Panc1 (cell line): ENCODE results near the gene PCDHGB2. TPM values are rescaled to one million over a fixed set of nuclear protein-coding genes. Genes with fewer than 3 reads are reported as not detected.
"Not testable (repeated sequence)": the region's sequence is repeated elsewhere in the genome, so short reads cannot be mapped to it uniquely, and the experiment has no call there.

Experiments
- ATAC-seq: fragments of 200-7000 bp; cut with Tn5 transposase; 2 replicates; pipeline ENCODE4 v1.9.1; 2020; ENCODE audit warnings: mild to moderate bottlenecking, moderate library complexity
- Bru-seq: library from RNA; stranded (reverse); fragments of 400-500 nt; gene quantifications from one replicate; lab custom pipeline; 2021; lab: Mats Ljungman, UMichigan
- BruChase-seq, 2 experiments: library from RNA; stranded (reverse); fragments of 400-500 nt; gene quantifications; one replicate each; lab custom pipeline; 2021; lab: Mats Ljungman, UMichigan
- BruUV-seq: library from RNA; stranded (reverse); fragments of 400-500 nt; replicated peaks from 2 replicates; lab custom pipeline; 2021; lab: Mats Ljungman, UMichigan
- CTCF ChIA-PET: fragments of 300-600 bp; sonication (Branson Sonifier 250); formaldehyde crosslinking; loops from one replicate; lab custom pipeline; 2022; ENCODE audit warnings: antibody characterized with exemption; lab: Charles Lee
- POLR2A ChIA-PET: fragments of 300-600 bp; sonication (Branson Sonifier 250); formaldehyde crosslinking; loops from one replicate; lab custom pipeline; 2022; ENCODE audit warnings: antibody characterized with exemption; lab: Charles Lee
- DNase-seq: peaks from one replicate; pipeline ENCODE4 v3.0.0-alpha.2; 2010; ENCODE audit warnings: low read depth, low spot score
- H3K27ac ChIP-seq: 2 replicates; pipeline ENCODE4 v1.5.1; 2011; ENCODE audit warnings: mild to moderate bottlenecking, low read length, inconsistent platforms
- H3K27me3 ChIP-seq: fragments of 200-500 bp; sonication (Bioruptor generic); 2 replicates; pipeline ENCODE4 v1.6.0; 2014; ENCODE audit warnings: low read length, inconsistent platforms; ENCODE audit not compliant: control insufficient read depth, insufficient read depth
- H3K36me3 ChIP-seq: fragments of 200-500 bp; sonication (Bioruptor generic); 2 replicates; pipeline ENCODE4 v1.5.1; 2014; ENCODE audit warnings: inconsistent platforms, mild to moderate bottlenecking, low read length, moderate library complexity; ENCODE audit not compliant: control insufficient read depth, insufficient read depth
- H3K4me1 ChIP-seq: 2 replicates; pipeline ENCODE4 v1.5.1; 2011; ENCODE audit warnings: inconsistent platforms, mild to moderate bottlenecking, low read length, moderate library complexity; ENCODE audit not compliant: control insufficient read depth, insufficient read depth
- H3K4me3 ChIP-seq, 2 experiments: 2 replicates each; pipeline ENCODE4 v1.5.1; 2011 to 2012; ENCODE audit warnings: low read depth in 2 of 2, low read length in 2 of 2, mild to moderate bottlenecking in 2 of 2, inconsistent platforms in 1 of 2, moderate library complexity in 1 of 2
- H3K9me3 ChIP-seq: fragments of 200-500 bp; sonication (Bioruptor generic); 2 replicates; pipeline ENCODE4 v1.5.1; 2014; ENCODE audit warnings: low read depth, mild to moderate bottlenecking, inconsistent platforms, low read length, moderate library complexity; ENCODE audit not compliant: control insufficient read depth, insufficient read depth
- POLR2AphosphoS5 ChIP-seq: IDR thresholded peaks from 2 replicates; pipeline ENCODE4 v1.6.1; 2012; ENCODE audit warnings: mild to moderate bottlenecking, low read depth, low read length, moderate library complexity
- REST ChIP-seq, 2 experiments: IDR thresholded peaks; 2 replicates each; pipeline ENCODE4 v1.6.1; 2011 to 2012; ENCODE audit warnings: low read depth in 2 of 2, control low read depth in 1 of 2, low read length in 1 of 2, mild to moderate bottlenecking in 1 of 2, moderate library complexity in 1 of 2; ENCODE audit not compliant: insufficient read depth in 1 of 2
- SIN3A ChIP-seq: IDR thresholded peaks from 2 replicates; pipeline ENCODE4 v1.6.1; 2012; ENCODE audit warnings: low read depth, mild to moderate bottlenecking, low read length, moderate library complexity, borderline replicate concordance; ENCODE audit not compliant: insufficient read depth
- TCF7L2 ChIP-seq: IDR thresholded peaks from 2 replicates; pipeline ENCODE4 v1.6.1; 2011; ENCODE audit warnings: mild to moderate bottlenecking, low read depth, low read length, inconsistent platforms
- in situ Hi-C: cut with HindIII; loops from 2 replicates; pipeline ENCODE4 v1.10.0; 2016; ENCODE audit warnings: low sequenced_read_pairs, low pct_unique_long_range_greater_than_20kb
- intact Hi-C: fragments of 100-400 bp; cut with micrococcal nuclease; formaldehyde crosslinking; loops from one replicate; pipeline ENCODE4 v1.10.0; 2022; ENCODE audit not compliant: unreplicated experiment
- long read RNA-seq: library from polyadenylated mRNA; unstranded; transcript quantifications from one replicate; pipeline ENCODE4 v2.0.0, GENCODE V29; 2021; ENCODE audit not compliant: unreplicated experiment
- polyA plus RNA-seq: library from polyadenylated mRNA; unstranded; fragments of >200 nt; gene quantifications from one replicate; pipeline ENCODE4 v1.2.1, GENCODE V29; 2012; ENCODE audit warnings: missing spikeins; ENCODE audit not compliant: insufficient read length
- total RNA-seq: library from RNA; stranded (reverse); gene quantifications from one replicate; pipeline ENCODE4 v1.2.1, GENCODE V29; 2021; ENCODE audit not compliant: unreplicated experiment
- TF ChIP-seq, protein P1 (sequence below): fragments of 450-650 bp; IDR thresholded peaks from 2 replicates; pipeline ENCODE4 v1.5.1; 2017; ENCODE audit warnings: mild to moderate bottlenecking

Gene PCDHGB2
- total RNA-seq, result 5.3 TPM
- polyA plus RNA-seq, result 6.1 TPM
- percentile 45 among the genes with signal in this experiment for Bru-seq, nascent RNA
- BruChase-seq, experiment 1, labeled RNA remaining after a 2-hour chase, result percentile 64 among the genes with signal in this experiment
- percentile 81 among the genes with signal in this experiment for BruChase-seq, experiment 2, labeled RNA remaining after a 6-hour chase
- long read RNA-seq, full-length matches to known transcripts, result 2 of 2 reads
- long read RNA-seq, partial matches to known transcripts, result 0 of 2 reads
- long read RNA-seq, other reads (novel, unspliced or antisense), result 0 of 2 reads

- no peaks in the 10 kb centered on the region for H3K4me1 ChIP-seq
- ChIA-PET POLR2A (no interaction called here), CTCF (interaction anchor here (0.6 to 1.0 kb wide), 4 partner anchors 53 to 266 kb away, joined by 3 to 6 read pairs (median 3); partner anchors contain the start of genes PCDHB14, PCDHB2, PCDHGA10 and PCDHGB7)
- in situ Hi-C loops, result no loop called here
- no peak within 1 kb of the TSS for H3K27ac ChIP-seq
- no peaks in the 10 kb centered on the region for H3K36me3 ChIP-seq
- TF ChIP-seq SIN3A (no peak), POLR2AphosphoS5 (no peak)
- TF ChIP-seq, protein P1, sequence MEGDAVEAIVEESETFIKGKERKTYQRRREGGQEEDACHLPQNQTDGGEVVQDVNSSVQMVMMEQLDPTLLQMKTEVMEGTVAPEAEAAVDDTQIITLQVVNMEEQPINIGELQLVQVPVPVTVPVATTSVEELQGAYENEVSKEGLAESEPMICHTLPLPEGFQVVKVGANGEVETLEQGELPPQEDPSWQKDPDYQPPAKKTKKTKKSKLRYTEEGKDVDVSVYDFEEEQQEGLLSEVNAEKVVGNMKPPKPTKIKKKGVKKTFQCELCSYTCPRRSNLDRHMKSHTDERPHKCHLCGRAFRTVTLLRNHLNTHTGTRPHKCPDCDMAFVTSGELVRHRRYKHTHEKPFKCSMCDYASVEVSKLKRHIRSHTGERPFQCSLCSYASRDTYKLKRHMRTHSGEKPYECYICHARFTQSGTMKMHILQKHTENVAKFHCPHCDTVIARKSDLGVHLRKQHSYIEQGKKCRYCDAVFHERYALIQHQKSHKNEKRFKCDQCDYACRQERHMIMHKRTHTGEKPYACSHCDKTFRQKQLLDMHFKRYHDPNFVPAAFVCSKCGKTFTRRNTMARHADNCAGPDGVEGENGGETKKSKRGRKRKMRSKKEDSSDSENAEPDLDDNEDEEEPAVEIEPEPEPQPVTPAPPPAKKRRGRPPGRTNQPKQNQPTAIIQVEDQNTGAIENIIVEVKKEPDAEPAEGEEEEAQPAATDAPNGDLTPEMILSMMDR, result peak; percentile 75
- peak; percentile 85 for ATAC-seq
- H3K9me3 ChIP-seq, result peaks cover 13% of the 10 kb centered on the region; the same call in 1 of the 2 replicates
- H3K4me3 ChIP-seq, result peak within 1 kb of the TSS; percentile 41 to 82
- no peaks in the 10 kb centered on the region for H3K27me3 ChIP-seq
- DNase-seq, result peak; percentile 39
- TSS peak; percentile 59 for BruUV-seq
- intact Hi-C loops, result loop anchor here (2.0 to 10.0 kb wide), 3 partner anchors 55 to 203 kb away; partner anchors contain the start of genes PCDHGA10 and PCDHGB7
Observed at GRCh38 chr5:141359790-141360426, at the start of gene PCDHGB2. Gene PCDHGB2 (plus strand): TSS chr5:141359994. CDS start chr5:141360136, 142 bp downstream.

GRCh38 chr5:141313711-141314110, 46.1 kb upstream of the PCDHGB2 start:
- DNase-seq (no peak), ATAC-seq (no peak)
- ChIA-PET CTCF (no interaction called here), POLR2A (no interaction called here)
- TF ChIP-seq SIN3A, result no peak
- no peak for TF ChIP-seq TCF7L2
- TF ChIP-seq POLR2AphosphoS5, result no peak
- TF ChIP-seq, protein P1, result no peak
- no peak for TF ChIP-seq REST (IDR thresholded peaks at IDR 0.05; ENCODE audit: insufficient read depth in 1 of 2, low read depth in 2 of 2, low read length in 1 of 2)
- H3K4me3 ChIP-seq, result no peak overlapping the region
- H3K27ac ChIP-seq, result no peak overlapping the region
- H3K9me3 ChIP-seq, result peaks cover 65% of the 10 kb centered on the region
- intact Hi-C loops, result loop anchor here (10.0 kb wide), 1 partner anchor 49 kb away; no protein-coding TSS in a partner anchor
- no peaks in the 10 kb centered on the region for H3K4me1 ChIP-seq
- H3K27me3 ChIP-seq, result no peaks in the 10 kb centered on the region
- H3K36me3 ChIP-seq, result no peaks in the 10 kb centered on the region
- no TSS peak for BruUV-seq
- in situ Hi-C loops, result no loop called here

- BruUV-seq, result not testable (repeated sequence)
Observed at GRCh38 chr5:141316963-141317362, 42.8 kb upstream of the PCDHGB2 start.

More at GRCh38 chr5:141316963-141317362, 42.8 kb upstream of the PCDHGB2 start:
- H3K4me1 ChIP-seq, ATAC-seq, H3K27ac ChIP-seq, in situ Hi-C loops, DNase-seq, H3K36me3 ChIP-seq, CTCF ChIA-PET, H3K4me3 ChIP-seq, H3K27me3 ChIP-seq: not testable (repeated sequence)
- intact Hi-C loops, result loop anchor here (10.0 kb wide), 1 partner anchor 52 kb away; no protein-coding TSS in a partner anchor
- POLR2A ChIA-PET, result interaction anchor here (0.6 kb wide), 2 partner anchors 57 to 1673 kb away, joined by 3 to 4 read pairs; no protein-coding TSS in a partner anchor
- peaks cover 64% of the 10 kb centered on the region for H3K9me3 ChIP-seq
